GM18870 (cell line): Measurements from ENCODE around the gene FADS2.

Experiments used
- ATAC-seq: cut with Tn5 transposase; IDR thresholded peaks from one replicate; pipeline ENCODE4 v1.9.1; 2021; ENCODE audit warnings: moderate library complexity; ENCODE audit not compliant: unreplicated experiment

The FADS2 gene

DNA sequence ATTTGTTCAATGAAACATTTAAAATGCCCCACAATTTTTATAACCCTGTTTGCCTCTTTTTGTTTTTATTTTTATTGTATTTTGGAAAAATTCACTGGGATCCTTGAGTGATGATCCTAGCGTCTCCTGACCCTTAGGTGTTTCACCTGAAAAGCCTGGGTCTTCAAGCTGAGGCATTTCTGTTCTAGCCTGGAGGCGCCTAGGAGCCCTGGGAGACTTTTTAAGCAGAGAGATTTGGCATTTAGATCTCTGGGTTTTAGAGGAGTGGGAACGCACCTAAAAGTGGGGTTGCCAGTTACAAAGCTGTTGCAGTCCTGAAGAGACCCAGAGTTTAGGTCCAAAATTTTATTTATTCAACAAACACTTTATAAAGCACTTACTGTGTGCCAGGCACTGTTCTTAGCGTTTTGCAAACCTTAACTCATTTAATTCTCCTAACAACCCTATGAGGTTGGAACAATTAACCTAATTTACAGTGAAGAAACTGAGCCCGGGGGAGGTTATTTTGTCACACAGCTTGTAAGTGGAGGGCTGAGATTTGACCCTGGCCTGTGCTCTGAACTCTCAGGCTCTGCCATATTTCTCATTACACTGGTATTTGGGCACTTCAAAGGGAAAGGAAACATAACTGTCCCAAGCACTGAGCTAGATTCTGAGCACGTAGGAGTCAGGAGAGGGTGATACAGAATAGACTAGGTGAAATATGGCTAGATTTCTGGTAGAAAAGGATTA lies 10.5 kb upstream of the FADS2 start:
- ATAC-seq = no peak

DNA sequence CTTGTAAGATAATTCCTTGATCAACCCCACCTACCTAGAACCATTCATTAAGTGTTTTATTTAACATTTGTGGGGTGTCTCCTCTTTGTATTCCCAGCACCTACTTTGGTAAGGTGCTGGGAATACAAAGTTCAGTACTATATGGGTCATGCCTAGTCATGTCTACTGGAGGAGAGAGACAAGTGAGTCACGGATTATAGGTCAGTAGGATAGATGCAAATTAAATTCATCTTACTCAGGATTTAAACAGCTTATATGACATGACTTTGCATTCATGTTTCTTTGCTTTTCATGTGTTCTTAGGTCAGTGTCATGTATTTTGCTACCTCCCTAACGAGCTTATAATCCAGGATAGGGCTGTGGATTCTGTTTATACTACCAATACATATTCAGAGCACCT lies 7.9 kb upstream of the FADS2 start:
- ATAC-seq = no peak

DNA sequence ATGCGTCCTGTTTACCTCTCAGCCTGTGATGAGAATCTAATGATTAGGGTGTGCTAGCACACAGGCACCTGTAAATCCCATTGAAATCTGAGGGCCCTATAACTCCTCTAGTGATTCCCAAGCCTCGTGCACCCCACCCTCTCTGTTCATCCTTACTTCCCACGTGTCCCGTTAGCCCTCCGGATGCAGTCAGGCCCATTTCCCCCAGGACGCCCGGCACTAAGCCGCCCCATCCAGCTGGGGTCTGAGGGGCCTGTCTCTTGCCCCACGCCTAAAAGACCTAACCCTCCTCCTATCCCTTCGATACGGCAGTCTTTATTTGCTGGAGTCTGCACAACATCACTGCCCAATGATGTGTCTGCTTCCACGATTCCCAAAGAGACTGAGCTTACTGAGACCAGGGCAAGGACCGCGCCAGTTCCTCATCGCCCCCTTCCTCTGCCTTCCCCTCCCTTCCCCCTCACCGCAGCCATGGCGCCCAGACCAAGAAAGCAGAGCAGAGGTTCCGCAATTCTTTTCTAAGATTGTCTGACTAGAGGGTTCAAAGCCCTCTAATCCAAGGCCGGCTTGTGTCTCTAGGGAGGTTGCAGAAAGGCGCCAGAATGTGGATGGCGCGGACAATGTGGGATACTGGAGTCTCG lies 1.1 kb upstream of the FADS2 start:
- no peak for ATAC-seq

DNA sequence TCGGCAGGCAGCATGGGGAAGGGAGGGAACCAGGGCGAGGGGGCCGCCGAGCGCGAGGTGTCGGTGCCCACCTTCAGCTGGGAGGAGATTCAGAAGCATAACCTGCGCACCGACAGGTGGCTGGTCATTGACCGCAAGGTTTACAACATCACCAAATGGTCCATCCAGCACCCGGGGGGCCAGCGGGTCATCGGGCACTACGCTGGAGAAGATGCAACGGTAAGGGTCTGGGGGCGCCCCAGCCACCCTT lies 204 bp downstream of the FADS2 start:
- no peak for ATAC-seq

DNA sequence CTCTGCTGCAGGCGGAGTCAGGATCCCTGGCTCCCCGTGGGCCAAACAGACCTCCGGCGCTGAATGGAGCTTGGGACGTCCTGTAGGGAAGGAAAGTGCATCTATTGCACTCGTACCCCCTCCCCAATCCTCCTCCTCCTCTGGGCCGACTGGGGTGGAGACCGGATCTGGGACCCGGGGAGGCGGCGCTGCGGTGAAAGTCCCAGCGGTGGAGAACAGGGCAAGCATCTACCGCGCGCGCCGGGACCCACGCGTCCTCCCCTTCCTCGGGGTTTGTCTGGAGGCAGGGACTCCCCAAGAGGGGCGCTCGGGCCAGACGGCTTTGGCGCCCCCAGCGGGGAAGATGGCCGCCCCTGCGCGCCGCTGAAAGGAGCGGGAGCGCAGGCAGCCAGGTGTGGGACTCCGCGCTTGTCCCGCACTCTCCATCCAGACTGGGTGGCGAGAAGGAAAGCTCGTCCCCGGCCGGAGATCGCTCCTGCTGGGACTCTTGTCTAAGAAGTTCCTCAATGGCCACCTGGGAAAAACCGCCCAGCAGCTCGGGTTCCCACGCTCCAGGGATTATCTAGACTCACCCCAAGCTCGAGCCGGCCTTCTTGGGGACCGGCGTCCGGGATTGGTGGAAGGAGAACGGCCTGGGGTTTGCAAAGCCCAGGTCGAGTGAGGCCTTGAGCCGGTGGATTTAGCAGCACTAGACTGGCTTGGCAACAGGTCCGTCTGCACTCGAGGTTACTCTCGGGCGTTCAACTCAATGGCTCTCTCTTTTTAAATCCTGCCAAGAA lies 718 bp downstream of the FADS2 start:
- ATAC-seq = no peak

DNA sequence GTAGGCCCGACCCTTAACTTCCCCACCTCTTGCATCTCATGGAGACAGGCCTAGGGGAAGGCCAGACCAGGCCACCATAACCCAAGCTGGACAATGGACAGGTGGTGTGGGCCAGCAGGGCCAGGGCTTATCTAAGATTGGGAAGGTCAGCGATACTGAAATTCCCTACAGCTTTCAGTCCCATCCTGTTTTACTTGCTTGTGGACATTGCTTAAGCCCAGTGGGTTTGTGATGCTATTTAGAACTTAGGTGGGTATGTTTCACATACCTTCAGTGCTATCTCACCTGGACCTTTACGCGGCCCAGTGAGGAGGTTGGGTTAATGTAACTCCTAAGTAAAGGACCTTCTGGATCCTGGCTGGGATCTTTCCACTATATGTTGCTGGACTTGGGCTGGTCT lies 1.7 kb downstream of the FADS2 start:
- ATAC-seq = no peak

DNA sequence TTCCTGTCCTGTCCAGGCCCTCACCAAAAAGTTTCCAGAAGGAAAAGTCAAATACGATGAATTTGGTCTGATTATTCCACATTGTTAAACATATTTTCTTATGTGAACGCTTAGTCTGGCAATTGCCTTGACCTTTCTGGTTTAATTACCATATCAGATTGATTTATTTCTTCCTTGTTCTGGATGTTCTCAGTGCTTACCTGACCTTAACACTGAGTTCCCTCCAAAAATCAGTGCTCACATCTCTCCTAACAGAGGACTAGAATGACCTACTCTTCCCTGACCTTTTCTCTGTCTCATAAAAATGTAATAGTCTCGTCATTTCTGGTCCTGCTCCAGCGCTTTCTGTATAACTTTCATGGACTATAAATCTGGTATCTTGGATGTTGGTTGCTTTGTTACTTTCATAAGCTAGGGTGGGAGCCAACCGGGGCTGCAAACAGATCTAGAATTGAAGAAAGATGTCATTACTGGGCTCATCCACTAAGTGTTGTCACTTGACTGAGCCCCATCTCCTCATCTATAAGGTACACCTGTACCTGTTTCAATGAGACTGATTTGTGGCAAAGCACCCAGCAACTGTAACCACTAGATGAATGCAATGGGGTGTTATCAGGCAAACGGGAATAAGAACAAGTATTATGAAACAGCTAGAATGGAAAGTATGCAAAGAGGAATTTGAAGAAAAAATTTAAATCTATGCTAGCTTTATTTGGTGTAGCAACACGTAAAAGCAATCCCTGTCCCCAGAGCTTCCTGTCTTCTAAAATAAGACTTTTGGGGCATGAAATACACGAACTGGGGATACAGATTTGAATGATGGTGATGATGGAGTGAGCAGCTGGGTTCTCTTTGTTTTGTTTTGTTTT lies 2.4 kb downstream of the FADS2 start:
- no peak for ATAC-seq

DNA sequence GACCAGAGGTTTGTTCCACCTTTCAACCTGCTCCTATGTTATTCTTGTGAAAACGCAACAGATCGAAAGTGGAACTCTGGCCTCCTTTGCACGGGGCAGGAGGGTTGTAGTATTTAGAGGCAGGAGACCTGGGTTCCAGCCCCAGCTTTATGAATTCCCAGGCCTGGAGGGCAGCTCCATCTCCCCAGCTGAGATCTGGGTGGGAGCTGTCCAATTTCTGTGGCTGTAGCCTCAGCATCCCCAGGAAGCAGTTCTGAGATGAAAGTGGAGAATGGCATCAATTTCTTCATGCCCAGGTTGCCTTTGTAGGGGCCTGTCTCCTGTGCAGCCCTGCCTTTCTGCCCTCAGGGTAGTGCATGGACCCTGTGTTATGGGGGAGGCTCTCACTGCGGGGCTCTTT lies 4.1 kb downstream of the FADS2 start:
- no peak for ATAC-seq

DNA sequence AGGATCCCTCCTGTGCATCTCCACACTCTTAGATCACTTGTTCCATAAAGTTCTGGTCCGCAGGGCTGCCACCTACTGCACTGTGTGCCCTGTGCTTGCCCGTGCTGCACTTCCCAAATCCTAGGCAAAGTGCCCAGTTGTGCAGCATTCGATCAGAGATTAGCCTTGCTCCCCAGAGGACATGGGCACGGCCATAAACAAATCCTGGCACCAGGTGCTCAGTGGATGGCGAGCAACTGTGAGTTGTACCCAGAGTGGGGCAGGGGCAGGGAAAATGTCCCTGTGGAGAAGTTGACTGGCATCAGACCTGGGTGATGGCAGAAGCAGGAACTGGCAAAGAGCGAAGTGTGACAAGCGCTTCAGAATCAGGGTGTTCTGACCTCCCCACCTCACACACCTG lies 4.7 kb downstream of the FADS2 start:
- no peak for ATAC-seq

DNA sequence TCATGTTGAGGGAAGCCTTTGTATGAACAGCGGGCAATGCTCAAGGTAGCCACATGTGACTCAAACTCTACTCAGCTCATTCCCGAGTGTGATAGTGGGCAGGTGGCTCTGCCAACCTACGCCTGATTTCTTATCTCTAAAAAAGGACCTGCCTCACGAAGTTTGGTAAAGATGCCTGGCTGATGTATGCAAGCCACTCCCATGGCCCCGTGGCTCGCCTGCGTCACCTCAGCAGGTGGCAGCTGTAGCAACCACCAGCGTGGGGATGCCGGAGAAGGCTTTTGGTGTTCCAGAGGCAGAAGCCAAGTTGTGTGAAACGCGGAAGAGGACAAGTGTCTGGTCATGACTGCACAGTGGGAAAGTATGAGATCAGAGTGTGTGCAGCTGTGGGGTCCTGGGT lies 5.4 kb downstream of the FADS2 start:
- ATAC-seq = no peak

DNA sequence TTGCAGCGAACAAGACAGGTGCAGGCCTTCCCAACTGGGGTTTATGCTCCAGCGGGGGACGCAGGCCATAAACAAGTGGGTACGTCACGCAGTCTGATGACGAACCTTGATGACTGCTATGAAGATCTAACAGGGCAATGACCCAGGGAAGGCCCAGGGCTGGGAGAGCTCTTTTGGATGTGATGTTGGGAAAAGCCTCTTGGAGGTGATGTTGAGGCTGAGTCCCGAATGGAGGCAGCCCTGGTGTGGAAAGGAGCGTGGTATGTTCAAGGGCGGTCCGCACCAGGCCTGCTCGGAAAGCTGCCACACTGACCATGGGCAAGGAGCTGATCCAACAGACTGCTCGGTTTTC lies 5.8 kb downstream of the FADS2 start:
- no peak for ATAC-seq

DNA sequence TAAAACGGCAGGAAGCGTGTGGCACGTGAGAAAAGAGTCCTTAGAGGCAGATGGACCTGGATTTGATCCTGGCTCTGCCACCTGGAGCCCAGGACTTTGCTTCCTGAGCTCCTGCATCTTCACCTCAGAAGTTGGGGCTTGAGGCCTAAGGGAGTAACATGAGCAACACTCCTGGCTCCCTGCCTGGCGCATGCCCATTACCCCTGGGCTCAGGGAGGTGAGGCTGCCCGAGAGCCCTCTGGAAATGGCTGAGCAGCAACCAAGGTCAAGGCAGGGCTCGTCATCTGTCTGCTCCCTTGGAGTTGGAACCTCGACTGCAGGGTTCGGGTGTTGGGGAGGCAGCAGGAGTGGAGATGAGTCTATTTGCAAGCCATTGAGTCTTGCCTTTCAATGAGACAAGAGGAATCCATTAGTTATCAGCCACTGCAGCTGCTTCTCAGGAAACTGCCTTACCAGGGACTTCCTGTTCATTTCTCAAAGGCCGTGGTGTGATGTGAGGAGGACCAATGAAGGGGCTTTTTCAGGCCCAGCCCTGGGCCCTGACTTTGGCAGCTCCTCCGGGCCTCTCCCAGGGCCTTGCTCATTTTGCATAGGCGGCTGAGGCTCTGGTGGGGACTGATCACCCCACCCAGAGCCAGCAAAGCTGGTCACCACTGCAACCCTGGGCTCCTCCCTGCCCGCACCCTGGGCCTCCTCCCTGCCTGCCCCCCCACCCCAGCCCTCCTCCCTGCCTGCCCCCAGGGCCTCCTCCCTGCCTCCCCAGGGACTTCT lies 6.4 kb downstream of the FADS2 start:
- ATAC-seq = peak; percentile 59

DNA sequence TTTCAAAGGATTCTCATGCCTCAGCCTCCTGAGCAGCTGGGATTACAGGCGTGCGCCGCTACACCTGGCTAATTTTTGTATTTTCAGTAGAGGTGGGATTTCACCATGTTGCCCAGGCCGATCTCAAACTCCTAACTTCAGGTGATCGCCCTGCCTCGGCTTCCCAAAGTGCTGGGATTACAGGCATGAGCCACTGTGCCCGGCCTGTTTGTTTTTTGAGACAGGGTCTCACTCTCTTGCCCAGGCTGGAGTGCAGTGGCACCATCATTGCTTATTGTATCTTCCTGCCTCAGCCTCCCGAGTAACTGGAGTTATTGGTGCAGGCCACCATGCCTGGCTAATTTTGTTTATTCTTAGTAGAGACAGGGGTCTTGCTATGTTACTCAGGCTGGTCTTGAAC lies 8.1 kb downstream of the FADS2 start:
- ATAC-seq = no peak

DNA sequence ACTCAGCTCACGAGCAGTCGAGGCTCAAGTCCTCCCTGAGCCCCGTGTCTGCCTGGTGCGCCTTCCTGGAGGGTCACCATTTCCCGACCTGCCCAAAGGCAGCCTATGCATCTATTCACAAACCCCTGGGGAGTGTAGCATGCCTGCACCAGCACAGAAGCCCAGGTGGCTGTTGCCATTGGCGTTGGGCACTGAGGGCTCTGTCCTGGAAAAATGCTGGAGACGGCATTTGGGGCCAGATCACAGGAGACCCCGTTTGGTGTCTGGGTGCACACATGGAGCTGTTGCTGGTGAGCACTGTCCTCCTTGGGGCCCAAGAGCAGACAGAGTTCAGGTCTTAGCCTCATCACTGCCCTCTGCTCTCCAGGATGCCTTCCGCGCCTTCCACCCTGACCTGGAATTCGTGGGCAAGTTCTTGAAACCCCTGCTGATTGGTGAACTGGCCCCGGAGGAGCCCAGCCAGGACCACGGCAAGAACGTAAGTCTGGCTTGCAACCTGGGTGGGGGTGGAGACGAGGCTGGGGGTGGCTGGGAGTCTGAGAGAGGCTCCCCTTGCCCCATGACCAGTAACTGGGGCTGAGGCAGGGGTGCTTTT lies 9.4 kb downstream of the FADS2 start:
- ATAC-seq = no peak

DNA sequence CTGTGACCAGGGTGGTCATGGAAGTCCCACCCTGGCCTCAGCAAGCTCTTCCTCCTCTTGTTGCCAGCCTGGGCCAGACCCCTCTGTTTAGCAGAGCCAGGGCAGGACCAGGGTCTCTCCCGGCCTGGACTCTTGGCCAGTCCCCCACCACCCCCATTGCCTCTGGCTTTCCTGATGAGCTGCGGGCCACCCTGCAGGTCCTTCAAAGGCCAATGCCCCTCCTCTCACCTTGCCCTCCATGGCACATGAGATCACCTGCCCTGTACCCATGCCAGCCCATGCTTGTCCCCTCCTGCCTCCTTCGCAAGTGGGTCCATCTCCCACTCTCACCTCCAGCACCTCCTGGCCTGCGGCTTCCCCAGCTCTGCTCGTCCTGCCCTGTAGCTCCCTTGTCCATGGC lies 10.4 kb downstream of the FADS2 start:
- ATAC-seq = no peak

DNA sequence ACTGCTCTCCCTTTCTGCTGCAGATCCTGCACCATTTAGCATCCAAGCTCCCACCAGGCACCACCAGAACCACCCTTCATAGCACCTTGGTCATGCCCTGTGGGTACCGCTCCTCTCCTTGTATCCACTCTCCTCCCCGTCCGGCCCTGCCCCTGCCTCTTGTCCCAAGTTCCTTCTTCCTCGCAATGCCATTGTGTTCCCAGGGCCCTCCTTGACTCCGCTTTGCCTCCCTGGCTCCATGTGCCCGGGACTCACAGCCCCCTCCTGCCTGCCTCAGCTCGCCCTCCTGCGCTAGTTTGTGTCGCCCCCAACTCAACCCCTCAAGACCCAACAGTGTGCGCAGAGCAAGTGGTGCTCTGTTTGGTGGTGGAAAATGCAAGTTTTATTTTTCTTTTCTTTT lies 10.8 kb downstream of the FADS2 start:
- ATAC-seq = no peak

DNA sequence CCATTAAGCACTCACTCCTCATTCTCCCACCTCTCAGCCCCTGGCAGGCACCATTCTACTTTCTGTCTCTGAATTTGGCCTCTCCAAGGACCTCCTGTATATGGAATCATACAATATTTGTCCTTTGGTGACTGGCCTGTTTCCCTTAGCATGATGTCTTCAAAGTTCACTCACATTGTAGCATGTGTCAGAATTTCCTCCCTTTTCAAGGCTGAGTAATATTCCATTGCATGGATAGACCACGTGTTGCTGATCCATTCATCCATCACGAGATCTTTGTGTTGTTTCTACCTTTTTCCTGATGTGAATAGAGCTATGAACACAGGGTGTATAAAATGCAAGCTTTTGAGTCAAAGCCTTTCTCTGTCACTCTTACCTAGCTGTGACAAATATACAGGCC lies 11.6 kb downstream of the FADS2 start:
- no peak for ATAC-seq

DNA sequence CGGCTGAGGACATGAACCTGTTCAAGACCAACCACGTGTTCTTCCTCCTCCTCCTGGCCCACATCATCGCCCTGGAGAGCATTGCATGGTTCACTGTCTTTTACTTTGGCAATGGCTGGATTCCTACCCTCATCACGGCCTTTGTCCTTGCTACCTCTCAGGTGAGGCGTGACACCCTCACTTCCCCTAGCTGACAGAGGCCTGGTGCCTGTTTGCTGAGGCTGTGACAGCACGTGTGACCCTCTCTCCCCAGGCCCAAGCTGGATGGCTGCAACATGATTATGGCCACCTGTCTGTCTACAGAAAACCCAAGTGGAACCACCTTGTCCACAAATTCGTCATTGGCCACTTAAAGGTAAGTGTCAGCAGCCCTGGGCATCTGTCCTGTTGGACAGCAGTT lies 12.3 kb downstream of the FADS2 start:
- no peak for ATAC-seq

DNA sequence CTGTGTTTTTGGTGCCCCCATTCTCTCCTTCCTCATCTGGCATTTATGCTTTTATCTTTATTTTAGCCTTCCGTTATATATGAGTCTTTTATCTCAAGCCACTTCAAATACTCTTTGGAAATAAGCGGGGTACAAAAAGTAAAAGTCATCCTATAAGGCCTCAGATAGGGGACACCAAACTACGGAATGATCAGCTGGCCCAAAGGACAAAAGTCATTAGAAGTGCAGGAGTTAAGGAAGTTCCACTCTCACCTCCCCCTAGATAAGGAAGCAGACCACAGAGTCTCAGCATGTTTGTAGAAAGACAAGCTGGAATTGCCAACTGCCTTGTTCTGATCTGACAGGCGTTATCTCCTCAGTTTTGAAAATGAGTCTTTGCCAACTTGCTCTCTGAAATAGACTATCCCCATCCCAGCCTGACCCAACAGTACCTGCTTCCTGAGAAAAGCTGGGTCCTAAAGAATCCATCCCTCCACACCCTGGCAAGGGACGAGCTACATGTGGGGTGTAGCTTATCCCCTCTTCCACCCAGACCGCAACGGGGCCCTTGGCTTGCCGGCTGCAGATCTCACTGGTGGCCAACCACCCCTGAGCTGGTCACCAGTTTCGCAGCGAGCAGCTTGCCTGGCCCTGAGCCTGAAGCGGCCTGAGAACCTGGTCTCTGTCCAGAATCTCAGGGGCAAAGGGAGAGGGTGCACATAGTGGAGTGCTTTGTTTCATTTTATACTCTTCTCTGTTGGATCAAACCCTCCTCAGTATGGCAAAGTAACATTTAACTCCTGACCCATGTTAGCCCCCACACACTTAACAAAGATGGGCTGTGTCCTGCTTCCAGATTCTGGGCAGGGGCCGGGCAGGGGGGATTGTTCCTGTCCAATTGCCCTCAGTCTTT lies 13.8 kb downstream of the FADS2 start:
- ATAC-seq = no peak

DNA sequence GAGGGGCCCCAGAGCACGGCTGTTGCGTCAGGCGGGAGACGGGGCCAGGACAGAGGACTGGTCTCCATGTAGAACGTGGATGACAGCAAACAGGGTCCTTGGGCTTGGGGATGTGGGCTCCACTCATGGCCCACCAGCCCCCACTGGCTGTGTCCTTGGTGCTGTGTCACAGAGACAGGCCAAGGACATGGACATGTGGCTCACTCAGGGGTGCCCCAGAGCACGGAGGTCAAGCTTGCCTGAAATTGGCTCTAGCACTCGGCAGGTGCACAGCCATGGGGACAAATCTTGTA lies 14.4 kb downstream of the FADS2 start:
- ATAC-seq = no peak
